ENCODE results near the gene NFE2L2.
"Not testable (repeated sequence)": the region's sequence is repeated elsewhere in the genome, so short reads cannot be mapped to it uniquely, and the experiment has no call there.

NFE2L2 gene

DNA sequence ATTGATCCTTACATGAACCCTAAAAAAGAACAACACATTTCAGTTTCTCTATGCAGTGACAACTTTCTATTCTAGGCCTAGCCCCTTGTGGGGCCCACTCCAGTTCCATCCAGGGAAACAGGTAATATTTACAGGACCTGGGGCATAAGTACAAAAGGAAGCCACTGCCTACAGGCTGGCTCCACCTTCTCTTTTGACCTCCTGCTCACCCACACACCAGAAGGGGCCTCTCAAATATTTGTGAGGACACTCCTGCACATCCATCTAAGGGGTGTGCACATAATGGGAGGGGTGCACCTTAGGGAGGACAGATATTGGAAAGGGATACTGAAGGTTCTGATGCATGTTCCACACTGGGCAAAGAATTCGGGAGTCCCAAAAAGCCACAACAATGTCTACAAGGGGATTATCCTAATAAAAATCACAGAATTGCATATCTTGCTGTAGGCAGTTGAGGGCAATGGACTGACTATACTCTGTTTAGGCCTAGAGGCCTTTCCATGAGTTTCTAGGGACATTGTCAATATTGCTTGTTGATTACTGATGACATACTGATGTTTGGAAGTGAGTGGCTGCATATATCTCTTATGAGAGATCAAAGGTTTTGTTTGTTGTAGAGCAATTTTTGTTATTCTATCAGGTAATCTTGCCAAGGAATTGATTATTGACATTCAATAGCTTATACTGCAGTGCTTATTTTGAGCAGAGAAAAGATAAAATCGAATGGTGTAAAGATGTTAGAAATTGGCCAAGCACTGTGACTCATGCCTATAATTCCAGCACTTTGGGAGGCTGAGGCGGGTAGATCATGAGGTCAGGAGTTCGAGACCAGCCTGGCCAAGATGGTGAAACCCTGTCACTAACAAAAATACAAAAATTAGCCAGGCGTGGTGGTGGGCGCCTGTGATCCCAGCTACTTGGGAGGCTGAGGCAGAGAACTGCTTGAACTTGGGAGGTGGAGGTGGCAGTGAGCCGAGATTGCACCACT lies 75.8 kb downstream of the NFE2L2 start:
- DNase-seq: no peak

DNA sequence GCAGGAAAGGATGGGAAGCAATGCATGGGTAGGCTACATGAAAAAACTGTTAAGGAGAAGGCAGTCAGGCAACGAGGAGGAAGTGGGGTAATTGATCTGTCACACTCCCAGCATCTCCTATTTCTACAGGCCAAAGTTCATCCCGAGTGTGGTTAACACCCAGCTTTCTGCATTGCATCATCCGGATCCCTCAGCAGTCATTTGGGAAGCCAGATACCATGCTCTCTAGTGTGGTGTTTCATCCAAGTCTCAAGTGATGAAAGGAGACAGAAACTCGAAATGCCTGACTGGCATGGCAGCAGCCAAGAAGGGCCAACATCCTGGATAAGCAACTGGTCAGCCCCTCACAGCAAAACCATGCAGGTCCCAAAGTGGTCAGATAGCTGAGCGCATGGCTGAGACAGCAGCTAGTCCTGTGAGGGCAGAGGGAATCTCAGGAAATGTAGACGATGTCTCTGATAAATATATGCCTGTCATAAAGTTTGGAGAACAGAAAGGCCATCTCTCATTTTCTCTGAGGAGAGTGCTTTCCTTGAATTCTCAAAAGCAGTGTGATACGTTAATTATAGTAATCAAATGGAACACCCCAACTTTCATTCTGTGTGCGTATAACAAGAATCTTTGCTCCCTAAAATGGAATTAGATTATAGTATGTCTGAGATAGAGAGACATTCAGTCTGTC lies 76.8 kb downstream of the NFE2L2 start:
- no peak for DNase-seq

DNA sequence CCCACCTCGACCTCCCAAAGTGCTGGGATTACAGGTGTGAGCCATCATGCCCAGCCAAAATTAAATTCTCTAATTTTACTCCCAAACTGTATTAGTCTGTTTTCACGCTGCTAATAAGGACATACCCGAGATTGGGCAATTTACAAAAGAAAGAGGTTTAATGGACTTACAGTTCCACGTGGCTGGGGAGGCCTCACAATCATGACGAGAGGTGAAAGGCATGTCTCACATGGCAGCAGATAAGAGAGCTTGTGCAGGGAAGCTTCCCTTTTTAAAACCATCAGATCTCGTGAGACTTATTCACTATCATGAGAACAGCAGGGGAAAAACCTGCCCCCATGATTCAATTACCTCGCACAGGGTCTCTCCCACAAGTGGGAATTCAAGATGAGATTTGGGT lies 78.5 kb downstream of the NFE2L2 start:
- DNase-seq: not testable (repeated sequence)

DNA sequence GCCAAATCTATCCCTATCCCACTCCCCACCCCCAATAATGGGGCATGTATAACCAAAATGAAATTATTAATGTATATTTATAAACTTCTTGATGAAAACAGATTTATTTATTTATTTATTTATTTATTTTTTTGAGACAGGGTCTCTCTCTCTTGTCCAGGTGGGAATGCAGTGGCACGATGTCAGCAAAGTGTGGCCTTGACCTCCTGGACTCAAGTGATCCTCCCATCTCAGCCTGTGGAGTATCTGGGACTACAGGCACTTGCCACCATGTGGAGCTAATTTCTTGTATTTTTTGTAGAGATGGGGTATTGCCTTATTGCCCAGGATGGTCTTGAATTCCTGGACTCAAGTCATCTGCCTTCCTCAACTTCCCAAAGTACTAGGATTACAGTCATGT lies 79.9 kb downstream of the NFE2L2 start:
- no peak for DNase-seq

DNA sequence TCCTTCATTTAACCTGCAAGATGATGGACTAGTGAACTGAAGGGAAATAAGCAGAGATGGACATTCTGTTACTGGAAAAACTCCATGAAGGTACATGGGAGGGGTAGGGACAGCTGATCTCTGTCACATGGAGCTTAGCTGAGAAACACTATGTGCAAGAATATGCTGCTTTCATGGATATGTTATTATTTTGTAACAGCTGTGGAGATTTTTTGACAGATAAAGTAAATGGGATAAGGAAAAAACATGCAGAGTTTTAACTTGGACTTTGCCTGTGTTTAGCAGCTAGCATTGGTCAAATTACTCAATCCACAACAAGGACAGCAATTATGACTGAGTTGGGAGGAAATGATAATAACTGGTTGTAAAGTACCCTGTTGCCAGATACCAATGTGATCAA lies 80.7 kb downstream of the NFE2L2 start:
- DNase-seq: no peak

Data from NCI-H2081 (cell line).